ENCODE measurements around the gene SYK. TPM values are rescaled to one million over a fixed set of nuclear protein-coding genes. Genes with fewer than 3 reads are reported as not detected.
"Not testable (repeated sequence)": the region's sequence is repeated elsewhere in the genome, so short reads cannot be mapped to it uniquely, and the experiment has no call there.

SYK gene
- total RNA-seq, 1 experiment from 2014 or later: 5.9 TPM

DNA sequence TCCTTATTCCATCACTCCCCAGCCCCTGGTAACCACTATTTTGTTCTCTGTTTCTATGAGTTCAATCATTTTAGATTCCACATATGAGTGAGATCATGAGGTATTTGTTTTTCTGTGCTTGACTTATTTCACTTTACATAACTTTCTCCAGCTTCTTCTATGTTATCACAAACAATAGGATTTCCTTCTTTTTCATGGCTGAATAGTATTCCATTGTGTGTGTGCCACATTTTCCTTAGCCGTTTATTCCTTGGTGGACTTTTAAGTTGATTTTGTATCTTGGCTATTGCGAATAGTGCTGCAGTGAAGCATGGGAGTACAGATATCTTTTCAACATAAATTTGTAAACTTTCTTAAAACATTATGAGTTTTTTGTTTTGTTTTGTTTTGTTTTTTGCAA, 15.1 kb downstream of the SYK start:
- Mint-ChIP-seq H3K36me3 (ENCODE audit: insufficient read depth, unreplicated experiment) (no peaks in the 10 kb centered on the region), H3K9me3 (ENCODE audit: unreplicated experiment) (peaks cover 6% of the 10 kb centered on the region), H3K4me3 (ENCODE audit: unreplicated experiment) (no peak overlapping the region), H3K27me3 (ENCODE audit: insufficient read depth, unreplicated experiment) (no peaks in the 10 kb centered on the region), H3K27ac (ENCODE audit: low read depth, unreplicated experiment) (no peak overlapping the region), H3K4me1 (ENCODE audit: insufficient read depth, unreplicated experiment) (peaks cover 10% of the 10 kb centered on the region)
- TF ChIP-seq, protein P1, sequence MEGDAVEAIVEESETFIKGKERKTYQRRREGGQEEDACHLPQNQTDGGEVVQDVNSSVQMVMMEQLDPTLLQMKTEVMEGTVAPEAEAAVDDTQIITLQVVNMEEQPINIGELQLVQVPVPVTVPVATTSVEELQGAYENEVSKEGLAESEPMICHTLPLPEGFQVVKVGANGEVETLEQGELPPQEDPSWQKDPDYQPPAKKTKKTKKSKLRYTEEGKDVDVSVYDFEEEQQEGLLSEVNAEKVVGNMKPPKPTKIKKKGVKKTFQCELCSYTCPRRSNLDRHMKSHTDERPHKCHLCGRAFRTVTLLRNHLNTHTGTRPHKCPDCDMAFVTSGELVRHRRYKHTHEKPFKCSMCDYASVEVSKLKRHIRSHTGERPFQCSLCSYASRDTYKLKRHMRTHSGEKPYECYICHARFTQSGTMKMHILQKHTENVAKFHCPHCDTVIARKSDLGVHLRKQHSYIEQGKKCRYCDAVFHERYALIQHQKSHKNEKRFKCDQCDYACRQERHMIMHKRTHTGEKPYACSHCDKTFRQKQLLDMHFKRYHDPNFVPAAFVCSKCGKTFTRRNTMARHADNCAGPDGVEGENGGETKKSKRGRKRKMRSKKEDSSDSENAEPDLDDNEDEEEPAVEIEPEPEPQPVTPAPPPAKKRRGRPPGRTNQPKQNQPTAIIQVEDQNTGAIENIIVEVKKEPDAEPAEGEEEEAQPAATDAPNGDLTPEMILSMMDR (IDR thresholded peaks at IDR 0.05; ENCODE audit: unreplicated experiment): no peak
- no peak for DNase-seq (ENCODE audit: unreplicated experiment)
- no TSS peak for BruUV-seq (replicated peaks)
- intact Hi-C loops (cut with micrococcal nuclease): no loop called here
- ChIA-PET CTCF (interaction anchor here (0.6 kb wide), 1 partner anchor 9 kb away, joined by 4 read pairs; no protein-coding TSS in a partner anchor), POLR2A (no interaction called here)

DNA sequence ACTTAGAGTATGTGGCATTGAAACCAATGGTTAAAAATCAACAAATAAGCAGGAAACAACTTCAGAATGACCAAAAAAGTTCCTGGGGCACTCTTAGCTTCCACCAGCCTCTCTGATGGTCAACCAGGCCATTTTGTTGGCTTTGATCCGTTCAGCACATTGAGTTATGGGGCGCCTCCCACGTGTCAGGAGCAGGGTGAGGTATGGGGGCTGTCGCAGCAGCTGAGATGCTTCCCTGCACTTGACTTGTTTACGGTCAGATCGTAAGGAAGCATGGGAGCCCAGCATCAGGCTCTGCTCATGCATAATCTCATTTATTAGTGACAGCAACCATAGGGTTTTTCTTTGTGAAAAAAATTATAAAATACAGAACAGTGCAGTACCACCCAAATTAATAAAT, 16.7 kb downstream of the SYK start:
- Mint-ChIP-seq H3K4me3 (ENCODE audit: unreplicated experiment) (no peak overlapping the region), H3K27me3 (ENCODE audit: insufficient read depth, unreplicated experiment) (no peaks in the 10 kb centered on the region), H3K4me1 (ENCODE audit: insufficient read depth, unreplicated experiment) (peaks cover 5% of the 10 kb centered on the region), H3K9me3 (ENCODE audit: unreplicated experiment) (peaks cover 6% of the 10 kb centered on the region), H3K36me3 (ENCODE audit: insufficient read depth, unreplicated experiment) (no peaks in the 10 kb centered on the region), H3K27ac (ENCODE audit: low read depth, unreplicated experiment) (no peak overlapping the region)
- POLR2A ChIA-PET: no interaction called here
- TF ChIP-seq, protein P1 (IDR thresholded peaks at IDR 0.05; ENCODE audit: unreplicated experiment): no peak
- no peak for DNase-seq (ENCODE audit: unreplicated experiment)
- BruUV-seq (replicated peaks): no TSS peak
- intact Hi-C loops (cut with micrococcal nuclease): no loop called here
- CTCF ChIA-PET: no interaction called here

DNA sequence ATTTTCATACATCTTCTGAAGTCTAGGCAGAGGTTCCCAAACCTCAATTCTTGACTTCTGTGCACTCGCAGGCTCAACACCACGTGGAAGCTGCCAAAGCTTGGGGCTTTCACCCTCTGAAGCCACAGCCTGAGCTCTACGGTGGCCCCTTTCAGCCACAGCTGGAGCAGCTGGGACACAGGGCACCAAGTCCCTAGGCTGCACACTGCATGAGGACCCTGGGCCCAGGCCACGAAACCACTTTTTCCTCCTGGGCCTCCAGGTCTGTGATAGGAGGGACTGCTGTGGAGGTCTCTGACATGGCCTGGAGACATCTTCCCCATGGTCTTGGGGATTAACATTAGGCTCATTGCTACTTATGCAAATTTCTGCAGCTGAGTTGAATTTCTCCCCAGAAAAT, 18.8 kb downstream of the SYK start:
- BruUV-seq (replicated peaks); H3K36me3 Mint-ChIP-seq (ENCODE audit: insufficient read depth, unreplicated experiment); H3K4me3 Mint-ChIP-seq (ENCODE audit: unreplicated experiment); DNase-seq (ENCODE audit: unreplicated experiment); H3K9me3 Mint-ChIP-seq (ENCODE audit: unreplicated experiment); POLR2A ChIA-PET; H3K27ac Mint-ChIP-seq (ENCODE audit: low read depth, unreplicated experiment); H3K4me1 Mint-ChIP-seq (ENCODE audit: insufficient read depth, unreplicated experiment); intact Hi-C loops (cut with micrococcal nuclease); H3K27me3 Mint-ChIP-seq (ENCODE audit: insufficient read depth, unreplicated experiment): not testable (repeated sequence)
- CTCF ChIA-PET: interaction anchor here (0.6 kb wide), 1 partner anchor 677 kb away, joined by 3 read pairs; no protein-coding TSS in a partner anchor

DNA sequence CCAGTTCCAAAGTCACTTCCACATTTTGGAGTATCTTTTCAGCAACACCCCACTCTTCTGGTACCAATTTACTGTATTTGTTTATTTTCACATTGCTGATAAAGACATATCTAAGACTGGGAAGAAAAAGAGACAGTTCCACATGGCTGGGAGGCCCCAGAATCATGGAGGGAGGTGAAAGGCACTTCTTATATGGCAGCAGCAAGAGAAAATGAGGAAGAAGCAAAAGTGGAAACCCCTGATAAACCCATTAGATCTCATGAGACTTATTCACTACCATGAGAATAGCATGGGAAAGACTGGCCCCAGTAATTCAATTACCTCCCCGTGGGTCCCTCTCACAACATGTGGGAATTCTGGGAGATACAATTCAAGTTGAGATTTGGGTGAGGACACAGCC, 19.6 kb downstream of the SYK start:
- H3K27ac Mint-ChIP-seq (ENCODE audit: low read depth, unreplicated experiment); intact Hi-C loops (cut with micrococcal nuclease); H3K27me3 Mint-ChIP-seq (ENCODE audit: insufficient read depth, unreplicated experiment); BruUV-seq (replicated peaks); CTCF ChIA-PET; DNase-seq (ENCODE audit: unreplicated experiment); H3K4me3 Mint-ChIP-seq (ENCODE audit: unreplicated experiment); H3K36me3 Mint-ChIP-seq (ENCODE audit: insufficient read depth, unreplicated experiment); H3K9me3 Mint-ChIP-seq (ENCODE audit: unreplicated experiment); POLR2A ChIA-PET; H3K4me1 Mint-ChIP-seq (ENCODE audit: insufficient read depth, unreplicated experiment): not testable (repeated sequence)

DNA sequence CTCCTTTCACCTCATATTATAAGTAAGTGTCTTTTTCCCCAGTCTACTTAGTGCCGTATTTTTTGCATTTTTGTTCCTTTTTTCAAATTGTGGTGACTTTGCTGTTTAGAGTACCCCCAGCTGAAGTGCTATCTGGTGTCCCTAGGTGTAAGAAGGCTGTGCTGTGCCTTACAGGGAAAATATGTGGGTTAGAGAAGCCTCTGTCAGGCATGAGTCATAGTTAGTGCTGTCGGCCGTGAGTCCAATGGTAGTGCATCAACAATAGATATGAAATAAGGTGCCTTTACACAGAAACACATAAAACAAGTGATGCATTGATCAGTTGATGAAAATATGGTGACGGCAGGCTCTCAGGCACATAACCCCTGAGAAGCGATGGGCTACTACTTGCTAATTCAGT, 20.1 kb downstream of the SYK start:
- no TSS peak for BruUV-seq (replicated peaks)

More for the DNA sequence above, 20.1 kb downstream of the SYK start:
- Mint-ChIP-seq H3K4me1 (ENCODE audit: insufficient read depth, unreplicated experiment) (peaks cover 5% of the 10 kb centered on the region), H3K36me3 (ENCODE audit: insufficient read depth, unreplicated experiment) (no peaks in the 10 kb centered on the region), H3K9me3 (ENCODE audit: unreplicated experiment) (peaks cover 6% of the 10 kb centered on the region), H3K27me3 (ENCODE audit: insufficient read depth, unreplicated experiment) (no peaks in the 10 kb centered on the region), H3K27ac (ENCODE audit: low read depth, unreplicated experiment) (no peak overlapping the region), H3K4me3 (ENCODE audit: unreplicated experiment) (no peak overlapping the region)
- intact Hi-C loops (cut with micrococcal nuclease): no loop called here
- TF ChIP-seq, protein P1 (IDR thresholded peaks at IDR 0.05; ENCODE audit: unreplicated experiment): no peak
- ChIA-PET POLR2A (no interaction called here), CTCF (no interaction called here)
- peak; percentile 29 for DNase-seq (ENCODE audit: unreplicated experiment)

All from MCF 10A (cell line).